NCI-H1105 (cell line): Measurements from ENCODE around the gene JPH3.

Source experiments
- DNase-seq: peaks from one replicate; lab custom pipeline; 2025; lab: John Stamatoyannopoulos, UW

The JPH3 gene

GRCh38 chr16:87626905-87627304 lies 24.6 kb downstream of the JPH3 start:
- no peak for DNase-seq

DNA sequence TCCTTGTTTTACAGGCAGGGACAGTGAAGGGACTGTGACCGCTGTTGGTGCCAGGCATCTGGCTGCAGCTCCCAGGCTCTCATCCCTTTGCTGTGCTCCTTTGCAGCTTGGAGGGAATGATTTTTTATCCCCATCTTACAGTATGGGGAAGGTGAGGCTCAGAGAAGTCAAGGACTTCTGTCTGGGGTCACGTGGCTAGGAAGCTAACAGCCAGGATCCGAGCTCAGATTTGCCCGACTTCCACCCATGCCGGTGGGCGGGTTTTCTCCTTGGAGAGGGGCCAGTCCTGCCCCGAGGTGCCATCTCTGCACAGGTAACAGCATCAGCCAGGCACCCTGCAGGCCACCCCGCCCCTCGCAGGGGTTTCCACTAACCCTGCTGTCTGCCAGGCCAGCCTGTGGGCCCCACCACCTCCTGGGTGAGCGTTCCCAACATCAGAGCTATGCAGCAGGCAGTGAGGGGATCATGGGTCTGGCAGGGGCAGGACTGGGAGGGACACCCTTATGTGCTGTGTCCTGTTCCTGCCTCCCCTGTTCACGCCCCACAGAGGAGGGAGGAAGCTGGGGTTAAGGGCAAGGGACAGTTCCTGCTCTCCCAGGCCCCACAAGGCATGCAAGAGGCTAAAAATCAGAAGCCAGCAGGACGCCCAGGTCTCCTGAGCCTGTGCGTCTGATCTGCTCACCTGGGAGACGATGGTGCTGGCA lies 25.4 kb downstream of the JPH3 start:
- DNase-seq: no peak

- no peak for DNase-seq
Measured at GRCh38 chr16:87628246-87628923, 26.1 kb downstream of the JPH3 start.

GRCh38 chr16:87628940-87629339 lies 26.6 kb downstream of the JPH3 start:
- no peak for DNase-seq

GRCh38 chr16:87631067-87631466 lies 28.8 kb downstream of the JPH3 start:
- DNase-seq: no peak

GRCh38 chr16:87634411-87634810 lies 32.1 kb downstream of the JPH3 start:
- DNase-seq: no peak

DNA sequence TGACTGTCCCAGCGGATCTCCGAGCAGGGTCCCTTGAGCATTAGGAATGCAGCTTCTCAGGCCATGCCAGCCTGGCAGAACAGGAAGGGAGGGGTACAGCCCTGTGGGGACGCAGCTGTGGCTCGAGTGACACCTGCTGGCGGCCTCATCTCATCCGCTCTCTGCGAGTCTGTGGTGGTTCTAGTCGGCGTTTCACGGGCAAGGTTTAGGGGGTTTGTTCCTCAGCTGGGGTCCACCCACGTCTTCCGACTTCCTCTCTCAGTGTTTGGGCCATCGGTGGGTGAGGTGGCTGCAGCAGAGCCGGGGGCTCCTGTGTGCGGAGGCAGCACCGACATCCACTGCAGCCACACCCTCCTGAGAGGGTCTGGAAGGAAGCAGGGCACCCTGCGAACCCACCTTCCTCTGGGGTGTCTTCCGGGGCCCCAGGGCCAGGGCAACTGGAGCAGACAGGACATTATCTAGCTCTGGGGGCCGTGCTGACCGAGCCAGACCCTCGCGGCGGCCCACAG lies 33.3 kb downstream of the JPH3 start:
- peak; percentile 25 for DNase-seq

GRCh38 chr16:87636050-87636684 lies 33.9 kb downstream of the JPH3 start:
- DNase-seq: peak; percentile 53

GRCh38 chr16:87636741-87637140 lies 34.4 kb downstream of the JPH3 start:
- DNase-seq: no peak

GRCh38 chr16:87637357-87637756 lies 35.0 kb downstream of the JPH3 start:
- no peak for DNase-seq

DNA sequence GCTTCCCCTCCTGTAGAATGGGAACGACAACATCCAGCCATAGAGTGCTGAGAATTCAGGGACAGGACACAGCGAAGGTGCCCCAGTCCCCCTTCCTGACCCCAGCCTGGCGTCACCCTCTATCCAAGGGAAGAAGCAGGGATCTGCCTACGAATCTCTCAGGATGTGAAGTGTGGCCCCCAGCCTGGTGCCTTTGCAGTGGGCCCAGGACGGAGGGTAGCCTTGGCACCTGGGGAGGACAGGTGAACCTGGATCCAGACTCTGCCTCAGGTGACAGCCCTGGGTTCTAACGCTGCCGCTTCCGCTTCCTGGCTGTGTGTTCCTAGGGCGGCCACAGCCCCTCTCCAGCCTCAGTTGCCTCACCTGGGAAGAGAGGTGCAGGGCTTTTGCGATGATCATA lies 36.4 kb downstream of the JPH3 start:
- no peak for DNase-seq

GRCh38 chr16:87641721-87642120 lies 39.4 kb downstream of the JPH3 start:
- no peak for DNase-seq

DNA sequence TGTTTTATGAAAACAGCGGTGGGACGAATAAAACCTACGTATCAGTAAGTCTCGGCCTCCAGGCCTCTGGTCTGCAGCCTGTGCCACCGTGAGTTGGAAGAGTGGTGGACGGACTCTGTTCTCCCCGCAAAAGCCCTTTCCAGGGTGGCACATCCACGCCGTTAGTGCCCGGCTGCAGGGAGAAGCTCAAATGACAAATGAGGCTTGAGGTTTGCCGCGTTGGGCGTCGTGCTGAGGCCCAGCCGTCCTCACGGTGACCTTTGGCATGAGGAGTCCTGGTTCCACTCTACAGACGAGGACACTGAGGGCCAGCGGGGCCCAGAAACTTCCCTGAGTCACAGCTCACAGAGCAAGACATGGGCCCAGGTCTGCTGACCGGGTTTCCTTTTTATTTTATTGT lies 40.2 kb downstream of the JPH3 start:
- DNase-seq: no peak

- no peak for DNase-seq
Measured at GRCh38 chr16:87644186-87644585, 41.9 kb downstream of the JPH3 start.

DNA sequence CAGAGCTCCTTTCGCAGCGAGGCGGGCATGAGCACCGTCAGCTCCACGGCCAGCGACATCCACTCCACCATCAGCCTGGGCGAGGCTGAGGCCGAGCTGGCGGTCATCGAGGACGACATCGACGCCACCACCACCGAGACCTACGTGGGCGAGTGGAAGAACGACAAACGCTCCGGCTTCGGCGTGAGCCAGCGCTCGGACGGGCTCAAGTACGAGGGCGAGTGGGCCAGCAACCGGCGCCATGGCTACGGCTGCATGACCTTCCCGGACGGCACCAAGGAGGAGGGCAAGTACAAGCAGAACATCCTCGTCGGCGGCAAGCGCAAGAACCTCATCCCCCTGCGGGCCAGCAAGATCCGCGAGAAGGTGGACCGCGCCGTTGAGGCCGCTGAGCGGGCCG lies 42.3 kb downstream of the JPH3 start:
- DNase-seq: no peak

- DNase-seq: no peak
Measured at GRCh38 chr16:87645802-87646201, 43.5 kb downstream of the JPH3 start.

DNA sequence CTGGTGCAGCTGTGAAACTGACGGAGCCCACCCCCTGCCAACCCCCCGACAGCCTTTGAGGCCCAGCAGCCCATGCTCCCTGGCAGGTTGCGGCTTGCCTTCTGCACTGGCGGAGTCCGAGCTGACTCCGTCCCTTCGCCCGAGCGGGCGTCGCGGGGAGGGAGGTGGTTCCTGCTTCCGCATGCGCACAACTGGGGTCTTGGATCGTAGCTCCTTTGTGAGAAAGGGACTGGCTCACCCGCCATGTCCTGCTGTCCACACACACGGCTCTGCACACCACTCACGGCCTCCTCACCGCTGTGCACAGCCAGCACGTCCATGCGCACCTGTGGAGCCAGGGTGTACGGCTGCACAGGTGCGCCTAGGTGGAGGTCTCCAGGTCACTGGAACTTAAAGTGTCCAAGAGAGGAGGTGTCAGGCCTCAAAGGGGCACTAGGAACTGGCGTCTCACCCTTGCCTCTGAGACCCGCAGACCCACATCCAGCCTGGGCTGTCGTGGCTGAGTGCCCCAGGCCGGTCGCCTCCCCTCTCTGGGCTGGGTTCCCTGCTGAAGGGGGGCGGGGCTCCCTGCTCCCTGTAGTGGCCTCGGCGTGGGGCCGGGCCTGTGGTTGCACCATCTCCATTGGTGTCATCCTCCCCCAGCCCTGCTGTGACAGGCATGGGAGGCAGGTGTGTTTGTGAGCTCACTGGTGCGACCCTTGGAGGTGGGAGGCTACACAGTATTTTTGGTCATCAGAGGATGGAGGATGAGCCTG lies 45.3 kb downstream of the JPH3 start:
- no peak for DNase-seq

- no peak for DNase-seq
Measured at GRCh38 chr16:87648236-87648635, 45.9 kb downstream of the JPH3 start.

GRCh38 chr16:87648698-87649487 lies 46.6 kb downstream of the JPH3 start:
- DNase-seq: no peak

GRCh38 chr16:87652386-87652785 lies 50.1 kb downstream of the JPH3 start:
- no peak for DNase-seq

- DNase-seq: no peak
Measured at GRCh38 chr16:87652799-87653198, 50.5 kb downstream of the JPH3 start.

GRCh38 chr16:87653234-87653633 lies 50.9 kb downstream of the JPH3 start:
- no peak for DNase-seq
